Right lobe of liver (tissue), 6 donors: ENCODE data around the gene ANKH. TPM values are rescaled to one million over a fixed set of nuclear protein-coding genes. Genes with fewer than 3 reads are reported as not detected.

Experiments used
- ATAC-seq, 4 donors: fragments of 200-7000 bp; cut with Tn5 transposase; one replicate each; pipeline ENCODE4 v1.9.1; 2020; ENCODE audit warnings: mild to moderate bottlenecking in 4 of 4, moderate library complexity in 4 of 4
- DNase-seq, 3 donors: peaks; one replicate each; pipeline ENCODE4 v3.0.0-alpha.2; 2020
- H3K27ac ChIP-seq, 3 donors: fragments of 200-600 bp; one replicate each; pipeline ENCODE4 v1.8.0; 2022
- H3K27me3 ChIP-seq, 2 donors: fragments of 200-600 bp; one replicate each; pipeline ENCODE4 v1.8.0; 2022
- H3K36me3 ChIP-seq, 4 donors: fragments of 200-600 bp; sonication (generic) in 1 of 4; one replicate each; pipeline versions ENCODE4 v1.5.1 to v1.8.0; 2017 to 2022; ENCODE audit warnings: control low read depth in 1 of 4
- H3K4me1 ChIP-seq, 4 donors: fragments of 200-600 bp; sonication (generic) in 1 of 4; one replicate each; pipeline versions ENCODE4 v1.5.1 to v1.8.0; 2017 to 2022; ENCODE audit warnings: control low read depth in 1 of 4
- H3K4me3 ChIP-seq, 3 donors: fragments of 200-600 bp; one replicate each; pipeline ENCODE4 v1.8.0; 2022
- H3K9me3 ChIP-seq, 4 donors: fragments of 200-600 bp; sonication (generic) in 1 of 4; one replicate each; pipeline versions ENCODE4 v1.5.1 to v1.8.0; 2017 to 2022; ENCODE audit warnings: control low read depth in 1 of 4
- CTCF ChIP-seq, 4 donors: fragments of 200-600 bp in 3 of 4; fragments of 450-650 bp in 1 of 4; IDR thresholded peaks; one replicate each; pipeline versions ENCODE4 v1.5.1 to v1.8.0; 2016 to 2022; ENCODE audit warnings: antibody characterized with exemption in 4 of 4, mild to moderate bottlenecking in 2 of 4
- POLR2A ChIP-seq: fragments of 450-650 bp; IDR thresholded peaks from one replicate; pipeline ENCODE4 v1.6.1; 2017; ENCODE audit warnings: antibody characterized with exemption, mild to moderate bottlenecking
- WGBS: methylation state at CpG from one replicate; pipeline ENCODE4 v1.1.6; 2018; ENCODE audit warnings: low coverage, low lambda C conversion rate; ENCODE audit not compliant: insufficient coverage; ENCODE audit errors: missing lambda C conversion rate; 5-methylcytosine and 5-hydroxymethylcytosine counted together
- intact Hi-C, 2 donors: fragments of 100-400 bp; cut with DNase I; formaldehyde crosslinking; loops; one replicate each; pipeline versions ENCODE4 v1.11.2 to v1.14.1; 2022
- total RNA-seq, 6 experiments: library from RNA; depleted of rRNA in 2 of 6; stranded (reverse); fragments of >200 nt in 2 of 6; fragmentation: NEBNext Ultra II Directional in 3 of 6; extraction: Animal tissue kit (Norgen Biotek cat#: 25700) in 3 of 6; gene quantifications; one replicate each; pipeline versions ENCODE4 v1.1.0 to v1.2.4, GENCODE V29; 2016 to 2023
- donor health status: DM: no; HTN: yes; CAD: no.
- donor health status: DM: no; HTN: no; CAD: no.
- donor health status: DM: no; HTN: no; CAD: no.
- donor health status: DM: no; HTN: yes; CAD: no.
- donor health status: DM: no; HTN: yes; CAD: no.

The ANKH gene
- total RNA-seq, 6 experiments from 2014 or later, result 38.5 to 121 (median 61.9) TPM

GRCh38 chr5:14732991-14733390 is 138.6 kb downstream of the ANKH start:
- DNase-seq (no peak), ATAC-seq (no peak)
- intact Hi-C loops, result no loop called here
- Histone ChIP-seq H3K4me1 (peaks cover 0 to 25% (median 9%) of the 10 kb centered on the region in 4 donors), H3K4me3 (no peak overlapping the region), H3K27me3 (no peaks in the 10 kb centered on the region), H3K9me3 (no peaks in the 10 kb centered on the region), H3K27ac (no peak overlapping the region), H3K36me3 (no peaks in the 10 kb centered on the region)
- WGBS, result 95% methylated on average over 6 of the region's 6 CpGs
- TF ChIP-seq CTCF (IDR thresholded peaks at IDR 0.05), result no peak
- no peak for TF ChIP-seq POLR2A

DNA sequence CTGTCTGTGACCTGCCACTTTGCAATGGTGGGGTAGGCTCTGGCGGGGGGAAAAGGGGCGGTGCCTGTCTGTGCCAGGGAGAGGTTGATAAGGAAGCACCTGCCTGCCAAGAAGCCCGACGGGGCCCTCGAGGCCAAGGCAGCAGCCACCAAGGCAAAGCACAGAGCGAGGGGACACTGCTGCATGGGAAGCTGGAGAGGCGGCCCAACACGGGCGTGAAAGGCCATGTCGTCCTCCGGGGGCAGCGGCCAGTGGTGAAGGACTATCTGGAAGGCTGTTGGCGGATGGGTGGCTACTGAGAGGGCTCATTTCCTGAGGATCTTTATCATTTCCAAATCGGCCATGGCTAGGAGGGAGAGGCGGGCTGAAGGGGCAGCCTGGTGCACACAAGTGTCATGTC is 140.7 kb downstream of the ANKH start:
- intact Hi-C loops, result no loop called here
- peaks cover 0 to 25% (median 13%) of the 10 kb centered on the region in 4 donors for H3K4me1 ChIP-seq
- H3K4me3 ChIP-seq, result no peak overlapping the region
- H3K36me3 ChIP-seq, result no peaks in the 10 kb centered on the region
- H3K27me3 ChIP-seq, result no peaks in the 10 kb centered on the region
- no peak overlapping the region for H3K27ac ChIP-seq
- DNase-seq, result no peak
- 84% methylated on average over 10 of the region's 15 CpGs for WGBS
- TF ChIP-seq POLR2A, result no peak
- TF ChIP-seq CTCF (IDR thresholded peaks at IDR 0.05), result no peak
- ATAC-seq, result no peak
- no peaks in the 10 kb centered on the region for H3K9me3 ChIP-seq

GRCh38 chr5:14730466-14730865 is 141.1 kb downstream of the ANKH start:
- intact Hi-C loops, result no loop called here
- 94% methylated on average over 3 of the region's 13 CpGs for WGBS
- Histone ChIP-seq H3K4me1 (peaks cover 0 to 22% (median 11%) of the 10 kb centered on the region in 4 donors), H3K27me3 (no peaks in the 10 kb centered on the region), H3K27ac (no peak overlapping the region), H3K36me3 (no peaks in the 10 kb centered on the region), H3K4me3 (no peak overlapping the region), H3K9me3 (no peaks in the 10 kb centered on the region)
- no peak for DNase-seq
- no peak for ATAC-seq
- no peak for TF ChIP-seq CTCF (IDR thresholded peaks at IDR 0.05)
- TF ChIP-seq POLR2A, result no peak

DNA sequence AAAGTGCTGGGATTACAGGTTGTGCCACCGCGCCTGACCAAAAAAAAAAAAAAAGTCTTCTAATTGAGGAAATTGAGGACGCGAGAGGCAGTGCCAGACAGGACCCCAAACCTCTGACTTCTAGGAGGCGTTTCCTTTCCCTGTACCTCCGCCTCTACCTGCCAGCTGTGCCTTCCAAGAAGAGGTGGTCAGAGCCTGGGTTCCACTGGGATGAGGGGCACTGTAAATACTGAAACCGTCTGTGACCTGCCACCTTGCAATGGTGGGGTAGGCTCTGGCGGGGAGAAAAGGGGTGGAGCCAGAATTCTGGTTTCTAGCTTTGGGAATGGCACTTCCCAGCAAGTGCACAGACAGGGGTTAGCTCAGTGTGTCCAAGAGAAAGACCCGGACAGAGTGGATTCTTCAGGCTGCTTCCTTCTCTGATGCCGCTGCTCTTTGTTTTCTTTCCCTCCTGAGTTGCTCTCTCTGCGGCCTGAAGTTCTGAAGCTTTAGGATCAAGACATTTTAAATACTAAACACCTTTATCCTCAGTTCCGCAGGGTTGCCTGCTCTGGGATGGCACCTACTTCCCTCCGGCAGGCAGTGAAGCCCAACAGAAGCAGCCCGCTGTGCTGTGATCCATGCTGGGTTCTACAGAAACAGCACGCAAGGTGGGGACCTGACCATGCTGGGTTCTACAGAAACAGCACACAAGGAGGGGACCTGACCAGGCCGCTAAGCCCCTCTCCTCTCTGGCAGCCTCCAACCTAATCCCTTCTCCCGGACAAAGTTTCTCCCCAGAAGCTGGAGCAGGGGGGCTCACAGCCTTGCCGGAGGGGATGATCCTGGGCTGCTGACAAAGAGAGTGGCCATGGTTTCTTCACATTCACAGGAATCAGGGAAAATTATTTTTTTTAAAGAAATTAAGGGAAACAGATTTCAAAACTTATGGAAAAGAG is 141.9 kb downstream of the ANKH start:
- 94% methylated on average over 10 of the region's 18 CpGs for WGBS
- Histone ChIP-seq H3K4me3 (no peak overlapping the region), H3K27ac (peak overlapping the region in 1 of 3 donors; percentile 83), H3K9me3 (no peaks in the 10 kb centered on the region), H3K36me3 (no peaks in the 10 kb centered on the region), H3K27me3 (no peaks in the 10 kb centered on the region), H3K4me1 (peaks cover 0 to 19% (median 9%) of the 10 kb centered on the region in 4 donors)
- intact Hi-C loops, result loop anchor here in 1 of 2 donors (5.0 kb wide), 1 partner anchor 273 kb away; no protein-coding TSS in a partner anchor
- ATAC-seq, result no peak
- no peak for TF ChIP-seq POLR2A
- no peak for TF ChIP-seq CTCF (IDR thresholded peaks at IDR 0.05)
- DNase-seq, result no peak
